HG02885 (cell line): Measurements from ENCODE around the gene MON2.

ENCODE experiments used
- ATAC-seq: cut with Tn5 transposase; IDR thresholded peaks from one replicate; pipeline ENCODE4 v1.9.1; 2021; ENCODE audit warnings: mild to moderate bottlenecking; ENCODE audit not compliant: unreplicated experiment, poor library complexity

Gene MON2

GRCh38 chr12:62642486-62642885, 175.9 kb downstream of the MON2 start:
- no peak for ATAC-seq

GRCh38 chr12:62643486-62643885, 176.9 kb downstream of the MON2 start:
- ATAC-seq, result no peak

GRCh38 chr12:62646566-62646965, 179.9 kb downstream of the MON2 start:
- ATAC-seq, result no peak

- no peak for ATAC-seq
Observed at GRCh38 chr12:62647586-62647985, 181.0 kb downstream of the MON2 start.

GRCh38 chr12:62649412-62650138, 182.9 kb downstream of the MON2 start:
- no peak for ATAC-seq
